ENCODE data around the gene TMEM258.

The TMEM258 gene

GRCh38 chr11:61745781-61746441 is 46.5 kb downstream of the TMEM258 start:
- CTCF ChIA-PET = interaction anchor here (0.6 to 6.7 kb wide), 5 partner anchors 12 to 367 kb away, joined by 3 to 118 read pairs (median 11); partner anchors contain the start of genes FEN1 and TMEM258
- H3K4me1 ChIP-seq (ENCODE audit: control insufficient read depth, insufficient read depth, low read length) = no peaks in the 10 kb centered on the region
- H3K27ac ChIP-seq (ENCODE audit: extremely low read depth, low read depth, low read length) = no peak overlapping the region
- TF ChIP-seq GLIS1 (tag by site-specific recombination; IDR thresholded peaks at IDR 0.05) (0 out of 2 replicates have a peak, but pooled peaks have one; percentile 11), ZNF341 (tag by site-specific recombination; IDR thresholded peaks at IDR 0.05; ENCODE audit: low read depth) (no peak), ZNF335 (tag by site-specific recombination; conservative IDR thresholded peaks at IDR 0.05) (no peak), ZBTB17 (tag by site-specific recombination; IDR thresholded peaks at IDR 0.05) (peak; percentile 59)
- H3K9me3 ChIP-seq (ENCODE audit: control insufficient read depth, insufficient read depth, low read depth, low read length) = no peaks in the 10 kb centered on the region
- H3K36me3 ChIP-seq (ENCODE audit: control insufficient read depth in 2 of 2, insufficient read depth in 1 of 2, low read length in 2 of 2) = peaks cover 0 to 14% of the 10 kb centered on the region in 2 experiments; a peak in 1 of 3 replicates
- POLR2A ChIA-PET = interaction anchor here (0.6 to 1.5 kb wide), 2 partner anchors 42 to 124 kb away, joined by 3 to 8 read pairs; no protein-coding TSS in a partner anchor
- H3K4me3 ChIP-seq (ENCODE audit: low read depth, low read length) = no peak overlapping the region

GRCh38 chr11:61744609-61745156 is 47.7 kb downstream of the TMEM258 start:
- Histone ChIP-seq H3K9me3 (ENCODE audit: control insufficient read depth, insufficient read depth, low read depth, low read length) (no peaks in the 10 kb centered on the region), H3K4me1 (ENCODE audit: control insufficient read depth, insufficient read depth, low read length) (no peaks in the 10 kb centered on the region), H3K4me3 (ENCODE audit: low read depth, low read length) (no peak overlapping the region), H3K27ac (ENCODE audit: extremely low read depth, low read depth, low read length) (no peak overlapping the region), H3K36me3 (ENCODE audit: control insufficient read depth in 2 of 2, insufficient read depth in 1 of 2, low read length in 2 of 2) (peaks cover 0 to 25% of the 10 kb centered on the region in 2 experiments; a peak in 1 of 3 replicates)
- ChIA-PET CTCF (interaction anchor here (0.5 to 2.3 kb wide), 3 partner anchors 43 to 1329 kb away, joined by 3 to 10 read pairs (median 4); no protein-coding TSS in a partner anchor), POLR2A (no interaction called here)
- peak; percentile 60 for TF ChIP-seq GLIS2 (tag by site-specific recombination; IDR thresholded peaks at IDR 0.05)
- TF ChIP-seq ZIC2 (tag by site-specific recombination; IDR thresholded peaks at IDR 0.05) = peak; percentile 55
- no peak for TF ChIP-seq ZNF221 (tag by site-specific recombination; IDR thresholded peaks at IDR 0.05; ENCODE audit: borderline replicate concordance)
- peak; percentile 79 for TF ChIP-seq GLIS1 (tag by site-specific recombination; IDR thresholded peaks at IDR 0.05)
- peak; percentile 46 for TF ChIP-seq ZNF335 (tag by site-specific recombination; conservative IDR thresholded peaks at IDR 0.05)
- no peak for TF ChIP-seq HOXC10 (CRISPR knock-in tag; IDR thresholded peaks at IDR 0.05)

- ChIA-PET POLR2A (interaction anchor here (1.2 kb wide), 1 partner anchor 26 kb away, joined by 4 read pairs; no protein-coding TSS in a partner anchor), CTCF (interaction anchor here (0.8 to 2.3 kb wide), 3 partner anchors 11 to 46 kb away, joined by 3 to 10 read pairs (median 6); no protein-coding TSS in a partner anchor)
- no peak overlapping the region for H3K27ac ChIP-seq (ENCODE audit: extremely low read depth, low read depth, low read length)
- no peak overlapping the region for H3K4me3 ChIP-seq (ENCODE audit: low read depth, low read length)
- no peak for TF ChIP-seq ZNF416 (tag by site-specific recombination; IDR thresholded peaks at IDR 0.05)
- 0 out of 2 replicates have a peak, but pooled peaks have one; percentile 15 for TF ChIP-seq EGR2 (tag by site-specific recombination; IDR thresholded peaks at IDR 0.05; ENCODE audit: low read depth)
- TF ChIP-seq ZFHX2 (tag by site-specific recombination; conservative IDR thresholded peaks at IDR 0.05) = peak; percentile 38
- TF ChIP-seq KLF1 (tag by site-specific recombination; IDR thresholded peaks at IDR 0.05) = no peak
- H3K9me3 ChIP-seq (ENCODE audit: control insufficient read depth, insufficient read depth, low read depth, low read length) = no peaks in the 10 kb centered on the region
- no peaks in the 10 kb centered on the region for H3K4me1 ChIP-seq (ENCODE audit: control insufficient read depth, insufficient read depth, low read length)
- H3K36me3 ChIP-seq (ENCODE audit: control insufficient read depth in 2 of 2, insufficient read depth in 1 of 2, low read length in 2 of 2) = peaks cover 0 to 25% of the 10 kb centered on the region in 2 experiments; a peak in 1 of 3 replicates
Measured at GRCh38 chr11:61744181-61744580, 48.2 kb downstream of the TMEM258 start.

- Histone ChIP-seq H3K9me3 (ENCODE audit: control insufficient read depth, insufficient read depth, low read depth, low read length) (no peaks in the 10 kb centered on the region), H3K4me3 (ENCODE audit: low read depth, low read length) (no peak overlapping the region), H3K27ac (ENCODE audit: extremely low read depth, low read depth, low read length) (no peak overlapping the region), H3K36me3 (ENCODE audit: control insufficient read depth in 2 of 2, insufficient read depth in 1 of 2, low read length in 2 of 2) (peaks cover 0 to 25% of the 10 kb centered on the region in 2 experiments; a peak in 1 of 3 replicates), H3K4me1 (ENCODE audit: control insufficient read depth, insufficient read depth, low read length) (no peaks in the 10 kb centered on the region)
- ChIA-PET CTCF (interaction anchor here (0.7 to 2.3 kb wide), 5 partner anchors 10 to 364 kb away, joined by 3 to 10 read pairs (median 4); no protein-coding TSS in a partner anchor), POLR2A (interaction anchor here (1.2 kb wide), 1 partner anchor 25 kb away, joined by 4 read pairs; no protein-coding TSS in a partner anchor)
- TF ChIP-seq, protein P1, sequence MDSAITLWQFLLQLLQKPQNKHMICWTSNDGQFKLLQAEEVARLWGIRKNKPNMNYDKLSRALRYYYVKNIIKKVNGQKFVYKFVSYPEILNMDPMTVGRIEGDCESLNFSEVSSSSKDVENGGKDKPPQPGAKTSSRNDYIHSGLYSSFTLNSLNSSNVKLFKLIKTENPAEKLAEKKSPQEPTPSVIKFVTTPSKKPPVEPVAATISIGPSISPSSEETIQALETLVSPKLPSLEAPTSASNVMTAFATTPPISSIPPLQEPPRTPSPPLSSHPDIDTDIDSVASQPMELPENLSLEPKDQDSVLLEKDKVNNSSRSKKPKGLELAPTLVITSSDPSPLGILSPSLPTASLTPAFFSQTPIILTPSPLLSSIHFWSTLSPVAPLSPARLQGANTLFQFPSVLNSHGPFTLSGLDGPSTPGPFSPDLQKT (IDR thresholded peaks at IDR 0.05; ENCODE audit: borderline replicate concordance, low read depth, low read length) = no peak
- TF ChIP-seq PRDM1 (tag by site-specific recombination; IDR thresholded peaks at IDR 0.05) (no peak), BCL11A (tag by site-specific recombination; IDR thresholded peaks at IDR 0.05; ENCODE audit: low read depth) (no peak), ZNF600 (tag by site-specific recombination; IDR thresholded peaks at IDR 0.05) (no peak), ZNF114 (tag by site-specific recombination; IDR thresholded peaks at IDR 0.05) (no peak), ZNF239 (tag by site-specific recombination; IDR thresholded peaks at IDR 0.05) (no peak), ZNF571 (tag by site-specific recombination; IDR thresholded peaks at IDR 0.05) (no peak), ZNF830 (tag by site-specific recombination; IDR thresholded peaks at IDR 0.05; ENCODE audit: low read depth) (no peak), ZNF555 (tag by site-specific recombination; conservative IDR thresholded peaks at IDR 0.05) (no peak), GLI2 (tag by site-specific recombination; IDR thresholded peaks at IDR 0.05; ENCODE audit: borderline replicate concordance, low read depth) (no peak), ZNF23 (tag by site-specific recombination; IDR thresholded peaks at IDR 0.05; ENCODE audit: borderline replicate concordance) (no peak)
- TF ChIP-seq, protein P2, sequence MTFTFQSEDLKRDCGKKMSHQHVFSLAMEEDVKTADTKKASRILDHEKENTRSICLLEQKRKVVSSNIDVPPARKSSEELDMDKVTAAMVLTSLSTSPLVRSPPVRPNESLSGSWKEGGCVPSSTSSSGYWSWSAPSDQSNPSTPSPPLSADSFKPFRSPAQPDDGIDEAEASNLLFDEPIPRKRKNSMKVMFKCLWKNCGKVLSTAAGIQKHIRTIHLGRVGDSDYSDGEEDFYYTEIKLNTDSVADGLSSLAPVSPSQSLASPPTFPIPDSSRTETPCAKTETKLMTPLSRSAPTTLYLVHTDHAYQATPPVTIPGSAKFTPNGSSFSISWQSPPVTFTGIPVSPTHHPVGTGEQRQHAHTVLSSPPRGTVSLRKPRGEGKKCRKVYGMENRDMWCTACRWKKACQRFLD (tag by site-specific recombination; IDR thresholded peaks at IDR 0.05) = no peak
Measured at GRCh38 chr11:61743486-61744095, 48.8 kb downstream of the TMEM258 start.

All from HEK293 (cell line).